Psoas muscle (tissue), 8 donors: ENCODE results near the gene CLCN4. TPM values are rescaled to one million over a fixed set of nuclear protein-coding genes. Genes with fewer than 3 reads are reported as not detected.

ENCODE experiments used
- ATAC-seq, 4 donors: fragments of 200-7000 bp; cut with Tn5 transposase; one replicate each; pipeline ENCODE4 v1.9.1; 2020; ENCODE audit warnings: moderate library complexity in 3 of 4, mild to moderate bottlenecking in 2 of 4
- DNase-seq, 2 donors: peaks; one replicate each; pipeline ENCODE4 v3.0.0-alpha.2; 2020
- H3K27ac ChIP-seq: fragments of 200-600 bp; one replicate; pipeline ENCODE4 v1.8.0; 2022
- H3K27me3 ChIP-seq, 3 donors: fragments of 200-600 bp in 1 of 3; one replicate each; pipeline versions ENCODE4 v1.6.1 to v1.8.0; 2013 to 2022; ENCODE audit warnings: low read length in 2 of 3, mild to moderate bottlenecking in 2 of 3, moderate library complexity in 1 of 3; ENCODE audit not compliant: insufficient read depth in 3 of 3
- H3K36me3 ChIP-seq, 2 donors: fragments of 200-600 bp in 1 of 2; one replicate each; pipeline versions ENCODE4 v1.6.1 to v1.8.0; 2013 to 2022; ENCODE audit warnings: low read depth in 1 of 2, mild to moderate bottlenecking in 1 of 2, moderate library complexity in 1 of 2; ENCODE audit not compliant: insufficient read depth in 1 of 2
- H3K4me1 ChIP-seq: fragments of 200-600 bp; one replicate; pipeline ENCODE4 v1.8.0; 2022
- H3K4me3 ChIP-seq: fragments of 200-600 bp; one replicate; pipeline ENCODE4 v1.8.0; 2022; ENCODE audit warnings: mild to moderate bottlenecking
- H3K9me3 ChIP-seq: fragments of 200-600 bp; one replicate; pipeline ENCODE4 v1.8.0; 2022
- WGBS, 3 donors: extraction: QIAGEN DNeasy Blood & Tissue Kit; methylation state at CpG; one replicate each; pipeline versions ENCODE4 v1.1.6 to v1.1.7; 2013; 5-methylcytosine and 5-hydroxymethylcytosine counted together
- intact Hi-C, 2 donors: fragments of 100-400 bp; cut with DNase I; formaldehyde crosslinking; loops; one replicate each; pipeline versions ENCODE4 v1.11.0 to v1.14.2; 2022
- polyA plus RNA-seq, 3 donors: library from polyadenylated mRNA; stranded (reverse); fragments of 200-250 nt; gene quantifications; one replicate each; pipeline ENCODE4 v1.2.3, GENCODE V29; 2013
- total RNA-seq, 4 donors: library from RNA; stranded (reverse); fragmentation: NEBNext Ultra II Directional in 2 of 4; extraction: Animal tissue kit (Norgen Biotek cat#: 25700) in 2 of 4; gene quantifications; one replicate each; pipeline versions ENCODE4 v1.2.1 to v1.2.4, GENCODE V29; 2021 to 2023
- TF ChIP-seq, protein P1 (sequence below): fragments of 200-600 bp; IDR thresholded peaks from one replicate; pipeline ENCODE4 v1.8.0; 2022; ENCODE audit warnings: antibody characterized with exemption
- donor health status: healthy with polysubstance abuse.
- donor health status: DM: no; HTN: no; CAD: no; lungs with moderate emphysema.
- donor health status: Bipolar disorder and iron deficiency.
- donor health status: healthy.
- donor health status: DM: yes; HTN: yes; CAD: no.
- donor health status: DM: no; HTN: no; CAD: no.
- donor health status: DM: no; HTN: no; CAD: no.
- donor health status: DM: yes; HTN: yes; CAD: no.

CLCN4 gene
- total and polyA plus RNA-seq, 7 donors: 4.1 to 75.9 (median 53.8) TPM

DNA sequence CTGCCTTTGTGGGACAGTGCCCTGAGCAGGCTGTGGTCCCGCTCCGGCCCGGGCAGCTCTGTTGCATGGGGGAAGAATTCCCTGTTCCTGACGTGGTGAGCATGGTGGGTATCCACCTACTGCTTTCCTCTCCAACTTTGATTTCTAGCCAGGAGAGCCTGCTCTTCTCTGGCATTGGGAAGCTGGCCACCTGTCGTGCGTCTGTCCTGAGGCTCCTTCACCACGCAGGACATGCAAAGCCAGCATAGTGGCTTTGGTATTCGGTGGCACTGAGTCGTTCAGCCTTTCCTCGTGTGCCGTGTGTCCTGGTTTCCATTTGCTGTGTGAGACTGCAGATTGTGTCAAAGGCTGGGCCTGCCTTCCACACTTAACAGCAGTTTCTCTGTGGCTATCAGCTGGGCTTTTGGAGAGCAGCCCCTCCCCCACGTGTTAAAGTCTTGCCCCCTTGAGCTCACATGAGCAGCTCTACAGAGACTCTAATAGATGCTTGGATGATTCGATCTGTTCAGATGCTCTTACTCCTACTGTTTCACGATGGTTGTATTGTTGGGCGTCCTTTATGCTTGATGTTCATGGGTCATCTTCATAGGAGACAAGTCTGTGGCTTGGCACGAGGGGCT lies 46.3 kb upstream of the CLCN4 start:
- Histone ChIP-seq H3K27me3 (no peaks in the 10 kb centered on the region), H3K27ac (peak overlapping the region; percentile 16), H3K4me1 (peaks cover 4% of the 10 kb centered on the region), H3K4me3 (no peak overlapping the region), H3K36me3 (no peaks in the 10 kb centered on the region), H3K9me3 (no peaks in the 10 kb centered on the region)
- intact Hi-C loops: no loop called here
- TF ChIP-seq, protein P1, sequence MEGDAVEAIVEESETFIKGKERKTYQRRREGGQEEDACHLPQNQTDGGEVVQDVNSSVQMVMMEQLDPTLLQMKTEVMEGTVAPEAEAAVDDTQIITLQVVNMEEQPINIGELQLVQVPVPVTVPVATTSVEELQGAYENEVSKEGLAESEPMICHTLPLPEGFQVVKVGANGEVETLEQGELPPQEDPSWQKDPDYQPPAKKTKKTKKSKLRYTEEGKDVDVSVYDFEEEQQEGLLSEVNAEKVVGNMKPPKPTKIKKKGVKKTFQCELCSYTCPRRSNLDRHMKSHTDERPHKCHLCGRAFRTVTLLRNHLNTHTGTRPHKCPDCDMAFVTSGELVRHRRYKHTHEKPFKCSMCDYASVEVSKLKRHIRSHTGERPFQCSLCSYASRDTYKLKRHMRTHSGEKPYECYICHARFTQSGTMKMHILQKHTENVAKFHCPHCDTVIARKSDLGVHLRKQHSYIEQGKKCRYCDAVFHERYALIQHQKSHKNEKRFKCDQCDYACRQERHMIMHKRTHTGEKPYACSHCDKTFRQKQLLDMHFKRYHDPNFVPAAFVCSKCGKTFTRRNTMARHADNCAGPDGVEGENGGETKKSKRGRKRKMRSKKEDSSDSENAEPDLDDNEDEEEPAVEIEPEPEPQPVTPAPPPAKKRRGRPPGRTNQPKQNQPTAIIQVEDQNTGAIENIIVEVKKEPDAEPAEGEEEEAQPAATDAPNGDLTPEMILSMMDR: no peak
- DNase-seq: no peak
- ATAC-seq: peak; percentile 45 to 59 (median 55)
- 37 to 59% (median 46%) methylated on average over 7 to 16 of the region's 16 CpGs for WGBS, 3 donors

DNA sequence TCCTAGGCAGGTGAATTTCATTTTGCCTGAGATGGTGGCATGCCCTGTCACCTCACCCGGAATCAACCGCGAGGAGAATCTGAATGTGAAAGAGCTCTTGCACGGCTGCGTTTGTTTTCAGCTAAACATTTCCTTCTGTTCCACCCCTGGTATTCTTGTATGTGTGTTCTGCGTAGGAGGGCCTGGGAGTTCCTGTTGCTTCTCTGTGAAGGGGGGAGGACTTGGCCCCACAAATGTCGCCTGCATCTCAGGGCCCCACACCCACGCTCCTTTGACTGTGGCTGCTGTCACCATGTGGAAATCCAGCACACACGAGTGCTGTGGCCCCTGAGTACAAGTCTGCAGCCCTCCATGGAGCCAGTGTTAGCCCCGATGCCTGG lies 45.8 kb upstream of the CLCN4 start:
- DNase-seq (no peak), ATAC-seq (peak in 1 of 4 donors; percentile 3)
- TF ChIP-seq, protein P1: no peak
- H3K27me3 ChIP-seq: no peaks in the 10 kb centered on the region
- H3K4me1 ChIP-seq: peaks cover 4% of the 10 kb centered on the region
- H3K4me3 ChIP-seq: no peak overlapping the region
- intact Hi-C loops: no loop called here
- no peaks in the 10 kb centered on the region for H3K36me3 ChIP-seq
- peak overlapping the region; percentile 16 for H3K27ac ChIP-seq
- 63 to 80% (median 69%) methylated on average over 9 to 10 of the region's 10 CpGs for WGBS, 3 donors
- H3K9me3 ChIP-seq: no peaks in the 10 kb centered on the region

DNA sequence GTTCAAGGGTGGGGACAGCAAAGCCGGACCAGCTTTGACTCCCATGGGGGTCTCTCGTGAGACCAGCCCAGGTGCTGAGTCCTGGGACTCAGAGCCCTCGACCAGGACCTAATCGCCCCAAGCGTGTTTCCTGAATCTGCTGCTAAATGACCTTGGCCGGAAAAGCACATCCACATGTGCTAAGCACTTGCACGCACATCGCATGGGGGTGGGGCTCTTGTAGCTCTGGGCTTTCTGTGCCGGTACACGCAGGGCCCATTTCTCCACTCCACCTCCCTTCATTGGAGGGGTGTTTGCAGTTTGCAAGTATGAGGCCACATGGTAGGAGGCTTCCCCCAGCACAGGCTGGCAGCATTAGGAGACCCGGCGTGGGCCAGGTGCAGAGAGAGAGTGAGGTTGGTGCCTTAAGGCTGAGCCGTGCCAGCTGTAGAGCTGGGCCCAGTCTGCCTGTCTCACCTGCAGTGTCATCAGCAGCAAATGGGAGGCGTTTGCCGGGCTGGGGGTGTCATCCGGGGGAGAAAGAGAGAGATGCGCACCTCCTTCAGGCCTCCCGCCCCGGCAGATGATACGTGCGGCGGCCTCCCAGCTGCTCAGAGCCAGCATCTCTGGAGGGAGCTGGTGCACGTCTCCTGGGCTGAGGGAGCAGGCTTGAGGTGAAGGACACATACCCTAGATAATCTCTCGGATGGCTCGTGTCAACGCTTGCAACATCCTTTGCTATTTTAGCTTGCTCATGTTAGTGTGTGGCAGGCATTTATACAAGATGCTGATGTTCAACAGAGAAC lies 45.2 kb upstream of the CLCN4 start:
- intact Hi-C loops: no loop called here
- ATAC-seq (peak; percentile 59 to 81 (median 70)), DNase-seq (no peak)
- 53 to 66% (median 61%) methylated on average over 17 to 26 of the region's 26 CpGs for WGBS, 3 donors
- H3K27ac ChIP-seq: peak overlapping the region; percentile 16
- no peaks in the 10 kb centered on the region for H3K9me3 ChIP-seq
- H3K4me1 ChIP-seq: peaks cover 4% of the 10 kb centered on the region
- TF ChIP-seq, protein P1: no peak
- no peak overlapping the region for H3K4me3 ChIP-seq
- no peaks in the 10 kb centered on the region for H3K27me3 ChIP-seq
- no peaks in the 10 kb centered on the region for H3K36me3 ChIP-seq

DNA sequence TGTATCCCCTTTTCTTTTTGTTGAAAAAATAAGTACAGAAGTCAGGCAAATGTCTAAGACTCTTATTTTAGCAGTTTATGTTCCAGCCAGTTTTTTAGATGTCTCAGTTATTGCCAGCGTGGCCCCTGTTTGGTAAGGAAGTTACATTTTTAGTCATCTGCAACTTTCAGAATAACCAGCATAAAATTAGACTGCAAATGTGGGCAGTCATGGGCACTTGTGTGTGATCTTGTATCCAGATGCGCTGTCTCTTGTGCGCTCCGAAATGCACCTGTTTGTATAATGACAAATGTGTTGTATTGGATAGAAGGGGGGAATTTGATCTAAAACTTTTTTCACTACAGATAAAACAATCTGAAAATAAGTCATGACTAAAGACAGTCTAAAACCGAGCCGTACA lies 44.3 kb upstream of the CLCN4 start:
- Histone ChIP-seq H3K4me1 (peaks cover 4% of the 10 kb centered on the region), H3K36me3 (no peaks in the 10 kb centered on the region), H3K9me3 (no peaks in the 10 kb centered on the region), H3K4me3 (no peak overlapping the region), H3K27ac (no peak overlapping the region), H3K27me3 (no peaks in the 10 kb centered on the region)
- DNase-seq: no peak
- WGBS, 3 donors: 46 to 73% (median 67%) methylated on average over 6 of the region's 6 CpGs
- TF ChIP-seq, protein P1: no peak
- intact Hi-C loops: no loop called here
- no peak for ATAC-seq
